ENCODE data around the gene ARL5A. TPM values are rescaled to one million over a fixed set of nuclear protein-coding genes. Genes with fewer than 3 reads are reported as not detected.

The ARL5A gene
- polyA plus RNA-seq, 3 donors = 21.3 to 85.8 (median 74.5) TPM

DNA sequence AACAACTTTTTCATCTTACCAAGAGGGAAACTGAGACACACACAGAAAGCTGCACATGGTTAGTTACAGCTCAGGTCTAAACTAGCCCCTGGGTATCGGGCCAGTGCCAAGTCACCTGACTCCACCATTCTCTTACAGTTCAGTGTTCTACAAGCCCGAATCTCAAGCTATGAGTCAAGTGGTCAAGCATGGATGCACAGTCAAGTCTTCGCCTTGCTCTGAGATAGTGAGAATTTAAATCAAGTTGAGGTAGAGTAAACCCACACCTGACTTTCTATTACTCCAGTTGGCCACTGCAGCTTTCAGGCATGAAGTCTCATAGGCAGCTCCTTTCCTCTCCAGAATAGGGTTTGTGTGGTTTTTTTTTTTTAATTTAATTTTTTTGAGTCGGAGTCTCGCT is 34.5 kb upstream of the ARL5A start:
- Histone ChIP-seq H3K4me3 (replicated peaks in 1 of 3; ENCODE audit: low read depth in 2 of 3, low read length in 3 of 3) (no peak overlapping the region), H3K4me2 (replicated peaks; ENCODE audit: extremely low read depth, low read length, poor library complexity, severe bottlenecking) (no peak overlapping the region), H3K9ac (ENCODE audit: insufficient read depth, low read length, poor library complexity, severe bottlenecking) (no peak overlapping the region), H3K79me2 (ENCODE audit: insufficient read depth, low read length) (no peaks in the 10 kb centered on the region), H3K36me3 (replicated peaks in 1 of 2; ENCODE audit: control insufficient read depth in 1 of 2, insufficient read depth in 2 of 2, low read length in 2 of 2) (no peaks in the 10 kb centered on the region), H3K4me1 (ENCODE audit: control insufficient read depth in 1 of 2, insufficient read depth in 2 of 2, low read length in 2 of 2) (no peaks in the 10 kb centered on the region), H2AFZ (ENCODE audit: insufficient read depth, low read depth, low read length, poor library complexity, severe bottlenecking) (no peak overlapping the region), H3K27ac (ENCODE audit: low read depth in 1 of 2, low read length in 2 of 2) (no peak overlapping the region), H4K20me1 (ENCODE audit: insufficient read depth, low read length) (no peaks in the 10 kb centered on the region), H3K9me3 (replicated peaks in 1 of 2; ENCODE audit: control insufficient read depth in 1 of 2, insufficient read depth in 1 of 2, low read length in 2 of 2) (no peaks in the 10 kb centered on the region), H3K27me3 (ENCODE audit: control insufficient read depth in 2 of 2, insufficient read depth in 2 of 2, low read length in 2 of 2) (no peaks in the 10 kb centered on the region)
- H3K27ac Mint-ChIP-seq = no peak overlapping the region
- no peaks in the 10 kb centered on the region for H3K4me1 Mint-ChIP-seq
- TF ChIP-seq, protein P1, sequence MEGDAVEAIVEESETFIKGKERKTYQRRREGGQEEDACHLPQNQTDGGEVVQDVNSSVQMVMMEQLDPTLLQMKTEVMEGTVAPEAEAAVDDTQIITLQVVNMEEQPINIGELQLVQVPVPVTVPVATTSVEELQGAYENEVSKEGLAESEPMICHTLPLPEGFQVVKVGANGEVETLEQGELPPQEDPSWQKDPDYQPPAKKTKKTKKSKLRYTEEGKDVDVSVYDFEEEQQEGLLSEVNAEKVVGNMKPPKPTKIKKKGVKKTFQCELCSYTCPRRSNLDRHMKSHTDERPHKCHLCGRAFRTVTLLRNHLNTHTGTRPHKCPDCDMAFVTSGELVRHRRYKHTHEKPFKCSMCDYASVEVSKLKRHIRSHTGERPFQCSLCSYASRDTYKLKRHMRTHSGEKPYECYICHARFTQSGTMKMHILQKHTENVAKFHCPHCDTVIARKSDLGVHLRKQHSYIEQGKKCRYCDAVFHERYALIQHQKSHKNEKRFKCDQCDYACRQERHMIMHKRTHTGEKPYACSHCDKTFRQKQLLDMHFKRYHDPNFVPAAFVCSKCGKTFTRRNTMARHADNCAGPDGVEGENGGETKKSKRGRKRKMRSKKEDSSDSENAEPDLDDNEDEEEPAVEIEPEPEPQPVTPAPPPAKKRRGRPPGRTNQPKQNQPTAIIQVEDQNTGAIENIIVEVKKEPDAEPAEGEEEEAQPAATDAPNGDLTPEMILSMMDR (IDR thresholded peaks at IDR 0.05) = no peak
- H3K4me3 Mint-ChIP-seq = no peak overlapping the region
- intact Hi-C loops (cut with micrococcal nuclease) = no loop called here
- H3K27me3 Mint-ChIP-seq (ENCODE audit: low read depth in 3 of 3) = peaks cover 0 to under 1% (median 0%) of the 10 kb centered on the region in 3 donors
- H3K9me3 Mint-ChIP-seq = peaks cover 0 to 3% (median 0%) of the 10 kb centered on the region in 7 donors
- no peaks in the 10 kb centered on the region for H3K36me3 Mint-ChIP-seq
- no peak for DNase-seq
- 100% methylated on average over 1 of the region's 5 CpGs for WGBS (ENCODE audit: insufficient coverage)

DNA sequence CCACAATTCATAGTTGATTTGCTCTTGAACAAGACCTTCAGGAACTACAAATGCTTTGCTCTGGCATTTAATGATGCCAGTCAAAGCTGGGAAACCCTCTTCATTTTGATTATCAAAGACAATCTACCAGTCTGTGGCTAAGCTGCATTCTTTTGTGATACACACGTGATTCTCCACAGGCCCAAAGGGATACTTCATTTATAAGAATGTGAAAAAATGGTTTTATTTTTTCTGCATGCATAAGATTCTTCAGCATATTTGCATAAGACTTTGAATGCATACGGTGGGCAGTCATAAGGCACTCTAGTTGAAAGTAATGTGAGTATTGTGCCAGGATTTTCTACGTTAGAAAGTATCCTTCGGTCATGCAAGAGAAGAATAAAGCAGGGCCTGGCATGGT is 33.0 kb upstream of the ARL5A start:
- no peak overlapping the region for H2AFZ ChIP-seq (ENCODE audit: insufficient read depth, low read depth, low read length, poor library complexity, severe bottlenecking)
- H3K4me3 Mint-ChIP-seq = no peak overlapping the region

More for the DNA sequence above, 33.0 kb upstream of the ARL5A start:
- DNase-seq = no peak
- H3K79me2 ChIP-seq (ENCODE audit: insufficient read depth, low read length) = no peaks in the 10 kb centered on the region
- no peak overlapping the region for H3K27ac ChIP-seq (ENCODE audit: low read depth in 1 of 2, low read length in 2 of 2)
- no peaks in the 10 kb centered on the region for H3K27me3 Mint-ChIP-seq (ENCODE audit: low read depth in 3 of 3)
- no peaks in the 10 kb centered on the region for H3K9me3 ChIP-seq (replicated peaks in 1 of 2; ENCODE audit: control insufficient read depth in 1 of 2, insufficient read depth in 1 of 2, low read length in 2 of 2)
- no peak overlapping the region for H3K4me3 ChIP-seq (replicated peaks in 1 of 3; ENCODE audit: low read depth in 2 of 3, low read length in 3 of 3)
- H3K9me3 Mint-ChIP-seq = peaks cover 0 to 3% (median 0%) of the 10 kb centered on the region in 7 donors
- 100% methylated on average over 3 of the region's 4 CpGs for WGBS (ENCODE audit: insufficient coverage)
- intact Hi-C loops (cut with micrococcal nuclease) = no loop called here
- H3K36me3 Mint-ChIP-seq = no peaks in the 10 kb centered on the region
- no peak overlapping the region for H3K9ac ChIP-seq (ENCODE audit: insufficient read depth, low read length, poor library complexity, severe bottlenecking)
- H3K4me1 ChIP-seq (ENCODE audit: control insufficient read depth in 1 of 2, insufficient read depth in 2 of 2, low read length in 2 of 2) = no peaks in the 10 kb centered on the region
- H3K27ac Mint-ChIP-seq = no peak overlapping the region
- H3K27me3 ChIP-seq (ENCODE audit: control insufficient read depth in 2 of 2, insufficient read depth in 2 of 2, low read length in 2 of 2) = no peaks in the 10 kb centered on the region
- no peaks in the 10 kb centered on the region for H3K4me1 Mint-ChIP-seq
- no peaks in the 10 kb centered on the region for H3K36me3 ChIP-seq (replicated peaks in 1 of 2; ENCODE audit: control insufficient read depth in 1 of 2, insufficient read depth in 2 of 2, low read length in 2 of 2)
- TF ChIP-seq, protein P1 (IDR thresholded peaks at IDR 0.05) = no peak
- no peak overlapping the region for H3K4me2 ChIP-seq (replicated peaks; ENCODE audit: extremely low read depth, low read length, poor library complexity, severe bottlenecking)
- no peaks in the 10 kb centered on the region for H4K20me1 ChIP-seq (ENCODE audit: insufficient read depth, low read length)

All from CD14-positive monocyte (primary cell).